HTR-8/SVneo (cell line): ENCODE data around the gene SSX3.
"Not testable (repeated sequence)": the region's sequence is repeated elsewhere in the genome, so short reads cannot be mapped to it uniquely, and the experiment has no call there.

ENCODE experiments used
- DNase-seq: peaks from one replicate; pipeline ENCODE4 v3.0.0; 2011; ENCODE audit warnings: low spot score, mixed read lengths; ENCODE audit not compliant: insufficient read length
- FAIRE-seq: peaks from 2 replicates; lab custom pipeline; 2011; peaks lifted over from hg19 to GRCh38; lab: Jason Lieb, UNC

Gene SSX3, protein sequence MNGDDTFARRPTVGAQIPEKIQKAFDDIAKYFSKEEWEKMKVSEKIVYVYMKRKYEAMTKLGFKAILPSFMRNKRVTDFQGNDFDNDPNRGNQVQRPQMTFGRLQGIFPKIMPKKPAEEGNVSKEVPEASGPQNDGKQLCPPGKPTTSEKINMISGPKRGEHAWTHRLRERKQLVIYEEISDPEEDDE

DNA sequence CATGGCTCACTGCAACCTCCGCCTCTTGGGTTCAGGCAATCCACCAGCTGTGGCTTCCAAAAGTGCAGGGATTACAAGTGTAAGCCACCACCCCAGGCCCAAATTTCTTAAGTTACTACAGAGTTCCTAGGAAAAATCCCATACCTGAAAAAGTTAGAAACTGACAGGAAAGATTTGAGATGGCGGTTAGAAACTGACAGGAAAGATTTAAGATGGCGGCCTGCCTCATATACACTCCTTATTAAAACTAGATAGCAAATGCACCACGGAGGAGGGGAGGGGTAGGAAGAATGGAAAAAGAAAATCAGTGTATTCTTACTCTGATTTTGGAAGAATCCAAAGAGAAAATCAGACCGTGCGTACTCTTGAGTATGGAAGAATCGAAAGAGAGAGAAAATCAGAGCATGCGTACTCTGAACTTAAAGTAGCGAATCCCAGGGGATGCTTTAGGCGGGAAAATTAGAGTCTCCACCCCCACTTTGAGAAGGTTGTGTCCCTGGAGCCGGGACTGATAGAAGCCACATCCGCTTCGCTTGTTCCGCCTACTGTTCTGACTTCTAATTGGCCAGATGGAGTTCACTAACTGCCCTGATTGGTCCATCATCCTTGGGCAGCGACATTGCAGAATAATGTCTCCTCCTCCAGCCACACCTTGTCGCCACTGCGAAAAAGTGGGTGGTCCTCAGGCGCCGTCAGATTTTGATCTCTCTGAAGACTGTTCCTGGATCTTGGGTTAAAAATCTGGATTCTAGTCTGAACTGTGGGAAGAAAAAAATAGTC is at the start of gene SSX3:
SSX3 (minus strand) TSS at position 389 of the 780 bp plus-strand sequence. CDS start 1,454 bp downstream, outside the sequence.
- not testable (repeated sequence) for FAIRE-seq, DNase-seq

DNA sequence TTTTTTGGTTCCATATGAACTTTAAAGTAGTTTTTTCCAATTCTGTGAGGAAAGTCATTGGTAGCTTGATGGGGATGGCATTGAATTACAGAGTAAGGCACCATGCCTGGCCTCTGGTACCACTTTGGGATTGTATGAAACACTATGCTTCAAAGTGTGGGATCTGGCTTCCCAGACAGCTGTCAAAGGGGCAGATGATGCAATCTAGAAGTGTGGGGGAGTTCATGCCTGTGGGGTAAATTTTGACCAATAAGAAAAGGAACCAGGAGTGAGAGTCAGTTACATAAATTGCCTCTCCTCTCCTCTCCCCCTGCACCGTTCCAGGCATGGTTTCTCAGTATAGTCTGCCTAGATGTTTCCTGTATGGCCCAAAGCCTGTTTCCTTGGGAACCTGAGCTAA is 41.3 kb upstream of the SSX3 start:
- not testable (repeated sequence) for FAIRE-seq, DNase-seq

DNA sequence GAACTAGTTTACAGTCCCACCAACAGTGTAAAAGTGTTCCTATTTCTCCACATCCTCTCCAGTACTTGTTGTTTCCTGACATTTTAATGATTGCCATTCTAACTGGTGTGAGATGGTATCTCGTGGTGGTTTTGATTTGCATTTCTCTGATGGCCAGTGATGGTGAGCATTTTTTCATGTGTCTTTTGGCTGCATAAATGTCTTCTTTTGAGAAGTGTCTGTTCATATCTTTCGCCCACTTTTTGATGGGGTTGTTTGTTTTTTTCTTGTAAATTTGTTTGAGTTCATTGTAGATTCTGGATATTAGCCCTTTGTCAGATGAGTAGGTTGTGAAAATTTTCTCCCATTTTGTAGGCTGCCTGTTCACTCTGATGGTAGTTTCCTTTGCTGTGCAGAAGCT is 40.4 kb upstream of the SSX3 start:
- FAIRE-seq, DNase-seq: not testable (repeated sequence)

DNA sequence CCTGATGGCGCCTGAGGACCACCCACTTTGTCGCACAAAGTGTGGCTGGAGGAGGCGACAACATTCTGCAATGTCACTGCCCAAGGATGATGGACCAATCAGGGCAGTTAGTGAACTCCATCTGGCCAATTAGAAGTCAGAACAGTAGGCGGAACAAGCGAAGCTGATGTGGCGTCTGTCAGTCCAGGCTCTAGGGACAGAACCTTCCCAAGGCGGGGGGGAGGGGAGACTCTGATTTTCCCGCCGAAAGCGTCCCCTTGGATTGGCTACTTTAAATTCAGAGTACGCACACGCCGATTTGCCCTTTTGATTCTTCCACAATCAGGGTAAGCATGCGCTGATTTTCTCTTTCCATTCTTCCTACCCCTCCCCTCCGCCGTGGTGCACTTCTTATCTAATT is 26.7 kb upstream of the SSX3 start, which contains the start of gene SSX4:
SSX4 (plus strand) TSS at position 301 of the 400 bp plus-strand sequence. CDS start 515 bp downstream, outside the sequence.
- not testable (repeated sequence) for DNase-seq, FAIRE-seq

DNA sequence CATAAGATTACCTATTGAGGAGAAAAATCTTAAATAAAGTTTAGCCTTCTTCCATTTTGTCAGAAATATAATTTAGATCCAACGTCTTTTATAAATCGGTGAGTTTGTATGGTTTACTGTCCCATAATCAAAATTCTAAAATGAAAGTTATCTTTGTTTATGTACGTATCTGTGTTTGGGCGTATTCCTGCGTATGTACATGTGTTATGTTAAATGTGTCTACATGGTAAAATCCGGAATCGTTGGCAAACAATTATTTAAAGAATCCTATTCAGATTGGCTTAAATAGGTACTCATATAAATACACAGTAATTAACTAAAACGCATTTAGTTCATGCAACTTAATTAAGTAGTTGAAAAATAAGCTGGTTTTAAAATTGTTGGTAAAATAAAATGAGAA is 13.9 kb upstream of the SSX3 start:
- DNase-seq, FAIRE-seq: not testable (repeated sequence)

DNA sequence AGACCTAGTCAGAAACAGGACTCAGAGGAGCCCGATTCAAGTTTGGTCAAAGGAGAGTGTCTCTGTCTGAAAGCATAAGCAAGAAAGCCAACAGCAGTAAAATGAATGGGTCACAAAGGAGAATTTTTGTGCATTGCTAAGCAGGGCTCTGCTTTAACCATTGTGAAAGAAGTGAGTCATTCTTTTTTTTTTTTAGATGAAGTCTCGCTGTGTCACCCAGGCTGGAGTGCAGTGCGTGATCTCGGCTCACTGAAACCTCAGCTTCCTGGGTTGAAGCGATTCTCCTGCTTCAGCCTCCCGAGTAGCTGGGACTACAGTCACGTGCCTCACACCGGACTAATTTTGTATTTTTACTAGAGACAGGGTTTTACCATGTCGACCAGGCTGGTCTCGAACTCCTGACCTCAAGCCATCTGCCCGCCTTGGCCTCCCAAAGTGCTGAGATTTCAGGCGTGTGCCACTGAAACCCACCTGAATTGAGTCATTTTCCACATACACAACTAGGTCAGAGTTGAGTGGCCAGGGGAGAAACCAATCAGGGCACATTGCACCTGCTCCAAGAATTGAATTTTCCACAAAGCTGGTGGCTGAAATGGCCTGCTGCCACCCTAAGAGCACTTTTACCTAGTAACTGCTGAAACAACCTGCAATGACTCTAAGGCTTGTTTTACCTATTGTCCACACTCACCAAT is 11.4 kb upstream of the SSX3 start:
- not testable (repeated sequence) for DNase-seq, FAIRE-seq

DNA sequence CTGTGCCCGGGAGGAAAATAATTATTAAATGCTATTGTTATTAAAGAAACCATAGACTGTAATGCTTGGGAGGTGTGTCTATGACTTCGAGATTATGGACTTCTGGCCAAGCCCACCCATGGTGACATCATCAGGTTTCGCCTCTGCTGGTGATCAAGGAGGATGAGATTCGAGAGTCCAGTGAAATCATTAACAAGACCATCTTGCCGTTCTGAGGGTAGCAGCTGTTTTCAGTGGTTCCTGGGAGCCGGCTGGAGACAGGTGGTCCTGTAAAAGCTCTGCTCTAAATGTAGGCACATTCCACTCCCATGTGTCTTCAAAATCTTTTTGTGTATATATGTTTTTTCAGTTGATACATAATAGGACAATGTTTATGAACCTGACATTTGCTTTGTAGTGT is 2.8 kb upstream of the SSX3 start:
- FAIRE-seq, DNase-seq: not testable (repeated sequence)

DNA sequence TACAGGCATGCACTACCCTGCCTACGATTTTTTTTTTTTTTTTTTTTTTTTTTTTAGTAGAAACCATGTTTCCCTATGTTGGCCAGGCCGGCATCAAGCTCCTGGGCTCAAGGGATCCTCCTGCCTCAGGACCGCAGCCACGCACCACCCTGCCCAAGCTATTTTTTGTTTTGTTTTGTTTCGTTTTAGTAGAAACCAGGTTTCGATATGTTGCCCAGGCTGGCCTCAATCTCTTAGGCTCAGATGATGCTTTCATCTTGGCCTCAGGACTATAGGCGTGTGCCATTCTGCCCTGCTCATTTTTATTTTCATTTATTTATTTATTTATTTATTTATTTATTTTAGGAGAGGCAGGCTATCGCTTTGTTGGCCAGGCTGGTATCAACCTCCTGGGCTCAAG is 1.2 kb upstream of the SSX3 start:
- FAIRE-seq (no peak), DNase-seq (no peak)

DNA sequence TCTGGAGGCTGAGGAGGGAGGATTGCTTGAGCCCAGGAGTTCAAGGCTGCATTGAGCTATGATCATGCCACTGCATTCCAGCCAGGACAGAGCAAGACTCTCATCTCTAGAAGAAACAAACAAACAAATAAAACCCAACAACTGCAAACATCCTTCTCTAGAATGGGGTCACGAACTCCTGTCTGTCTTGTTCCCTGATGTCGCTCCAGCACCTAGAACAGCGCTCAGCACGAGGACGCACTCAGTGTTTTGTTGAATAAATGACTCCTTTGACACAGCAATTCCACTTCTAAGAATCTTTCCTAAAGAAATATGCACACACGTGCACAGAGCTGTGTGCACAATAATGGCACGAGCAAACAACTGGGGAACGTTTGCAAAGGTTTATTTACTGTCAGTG is 10.4 kb downstream of the SSX3 start:
- FAIRE-seq, DNase-seq: not testable (repeated sequence)

DNA sequence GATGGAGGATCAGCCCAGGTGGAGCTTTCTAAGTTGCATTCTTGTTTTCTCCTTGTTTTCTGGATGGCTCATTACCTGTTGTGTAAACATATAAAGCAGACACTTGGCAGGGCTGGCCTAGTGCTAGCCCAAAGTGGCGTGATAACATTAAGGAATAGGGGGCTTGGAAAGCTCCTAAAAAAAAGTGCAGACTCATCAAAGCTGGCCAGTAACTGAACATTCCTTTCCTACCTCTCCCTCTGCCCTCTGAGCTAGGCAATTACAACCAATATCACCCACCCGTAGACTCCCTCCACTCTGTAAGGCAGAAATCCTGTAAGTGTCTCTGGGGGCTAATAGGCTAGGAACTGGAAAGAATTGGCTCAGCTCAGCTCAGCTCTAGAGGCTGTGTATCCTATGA is 42.5 kb downstream of the SSX3 start:
- DNase-seq, FAIRE-seq: not testable (repeated sequence)

DNA sequence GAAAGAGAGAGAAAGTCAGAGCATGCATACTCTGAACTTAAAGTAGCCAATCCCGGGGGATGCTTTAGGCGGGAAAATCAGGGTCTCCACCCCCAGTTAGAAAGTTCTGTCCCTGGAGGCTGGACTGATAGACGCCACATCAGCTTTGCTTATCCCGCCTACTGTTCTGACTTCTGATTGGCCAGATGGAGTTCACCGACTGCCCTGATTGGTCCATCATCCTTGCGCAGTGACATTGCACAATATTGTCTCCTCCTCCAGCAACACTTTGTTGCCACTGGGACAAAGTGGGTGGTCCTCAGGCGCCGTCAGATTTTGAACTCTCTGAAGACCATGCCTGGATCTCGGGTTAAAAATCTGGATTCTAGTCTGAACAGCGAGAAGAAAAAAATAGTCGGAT is 50.3 kb downstream of the SSX3 start:
- no peak for DNase-seq

More for the DNA sequence above, 50.3 kb downstream of the SSX3 start:
- FAIRE-seq: no peak
